ENCODE results near the gene CHD2.

Gene CHD2

DNA sequence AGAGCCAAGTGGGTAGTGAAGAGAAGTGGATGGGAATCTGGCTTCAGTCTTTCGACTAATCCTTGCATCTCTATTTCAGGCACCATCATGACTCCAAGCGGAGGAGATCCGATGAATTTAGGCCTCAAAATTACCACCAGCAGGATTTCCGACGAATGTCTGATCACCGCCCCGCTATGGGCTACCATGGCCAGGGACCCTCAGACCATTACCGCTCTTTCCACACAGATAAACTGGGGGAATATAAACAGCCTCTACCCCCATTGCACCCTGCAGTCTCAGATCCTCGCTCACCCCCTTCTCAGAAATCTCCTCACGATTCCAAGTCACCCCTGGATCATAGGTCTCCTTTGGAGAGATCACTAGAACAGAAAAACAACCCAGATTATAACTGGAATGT is 124.2 kb downstream of the CHD2 start:
- H3K36me3 ChIP-seq (ENCODE audit: control insufficient read depth, low read length): peaks cover 69% of the 10 kb centered on the region
- TF ChIP-seq, protein P1, sequence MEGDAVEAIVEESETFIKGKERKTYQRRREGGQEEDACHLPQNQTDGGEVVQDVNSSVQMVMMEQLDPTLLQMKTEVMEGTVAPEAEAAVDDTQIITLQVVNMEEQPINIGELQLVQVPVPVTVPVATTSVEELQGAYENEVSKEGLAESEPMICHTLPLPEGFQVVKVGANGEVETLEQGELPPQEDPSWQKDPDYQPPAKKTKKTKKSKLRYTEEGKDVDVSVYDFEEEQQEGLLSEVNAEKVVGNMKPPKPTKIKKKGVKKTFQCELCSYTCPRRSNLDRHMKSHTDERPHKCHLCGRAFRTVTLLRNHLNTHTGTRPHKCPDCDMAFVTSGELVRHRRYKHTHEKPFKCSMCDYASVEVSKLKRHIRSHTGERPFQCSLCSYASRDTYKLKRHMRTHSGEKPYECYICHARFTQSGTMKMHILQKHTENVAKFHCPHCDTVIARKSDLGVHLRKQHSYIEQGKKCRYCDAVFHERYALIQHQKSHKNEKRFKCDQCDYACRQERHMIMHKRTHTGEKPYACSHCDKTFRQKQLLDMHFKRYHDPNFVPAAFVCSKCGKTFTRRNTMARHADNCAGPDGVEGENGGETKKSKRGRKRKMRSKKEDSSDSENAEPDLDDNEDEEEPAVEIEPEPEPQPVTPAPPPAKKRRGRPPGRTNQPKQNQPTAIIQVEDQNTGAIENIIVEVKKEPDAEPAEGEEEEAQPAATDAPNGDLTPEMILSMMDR (IDR thresholded peaks at IDR 0.05; ENCODE audit: low read depth, low read length, poor library complexity, severe bottlenecking): no peak
- TF ChIP-seq EZH2phosphoT487 (IDR thresholded peaks at IDR 0.05; ENCODE audit: borderline replicate concordance, low read length): no peak
- H4K20me1 ChIP-seq (ENCODE audit: control insufficient read depth, insufficient read depth, low read depth, low read length): no peaks in the 10 kb centered on the region
- H3F3A ChIP-seq (ENCODE audit: control insufficient read depth, insufficient read depth): no peaks in the 10 kb centered on the region
- no peaks in the 10 kb centered on the region for H3K9me3 ChIP-seq (ENCODE audit: control insufficient read depth, insufficient read depth, low read length)
- no peak overlapping the region for H3K4me2 ChIP-seq (ENCODE audit: low read length)
- H3K27ac ChIP-seq (ENCODE audit: low read depth, low read length): no peak overlapping the region
- H3K9me2 ChIP-seq (replicated peaks; ENCODE audit: control insufficient read depth, low read length): no peaks in the 10 kb centered on the region
- H3K79me2 ChIP-seq (ENCODE audit: control insufficient read depth, low read length): no peaks in the 10 kb centered on the region
- H3K27me3 ChIP-seq (ENCODE audit: control insufficient read depth, low read length): no peaks in the 10 kb centered on the region
- H3K4me1 ChIP-seq (ENCODE audit: control insufficient read depth, low read length): no peaks in the 10 kb centered on the region
- no peak overlapping the region for H3K4me3 ChIP-seq (ENCODE audit: low read length)

- Histone ChIP-seq H3F3A (ENCODE audit: control insufficient read depth, insufficient read depth) (no peaks in the 10 kb centered on the region), H3K36me3 (ENCODE audit: control insufficient read depth, low read length) (peaks cover 65% of the 10 kb centered on the region), H3K27me3 (ENCODE audit: control insufficient read depth, low read length) (no peaks in the 10 kb centered on the region), H3K4me3 (ENCODE audit: low read length) (no peak overlapping the region), H3K4me1 (ENCODE audit: control insufficient read depth, low read length) (no peaks in the 10 kb centered on the region), H4K20me1 (ENCODE audit: control insufficient read depth, insufficient read depth, low read depth, low read length) (no peaks in the 10 kb centered on the region), H3K4me2 (ENCODE audit: low read length) (no peak overlapping the region), H3K79me2 (ENCODE audit: control insufficient read depth, low read length) (no peaks in the 10 kb centered on the region), H3K9me3 (ENCODE audit: control insufficient read depth, insufficient read depth, low read length) (no peaks in the 10 kb centered on the region), H3K27ac (ENCODE audit: low read depth, low read length) (no peak overlapping the region), H3K9me2 (replicated peaks; ENCODE audit: control insufficient read depth, low read length) (no peaks in the 10 kb centered on the region)
- TF ChIP-seq, protein P1 (IDR thresholded peaks at IDR 0.05; ENCODE audit: low read depth, low read length, poor library complexity, severe bottlenecking): no peak
- no peak for TF ChIP-seq EZH2phosphoT487 (IDR thresholded peaks at IDR 0.05; ENCODE audit: borderline replicate concordance, low read length)
These were observed 124.8 kb downstream of the CHD2 start for GRCh38 chr15:93024716-93025624.

DNA sequence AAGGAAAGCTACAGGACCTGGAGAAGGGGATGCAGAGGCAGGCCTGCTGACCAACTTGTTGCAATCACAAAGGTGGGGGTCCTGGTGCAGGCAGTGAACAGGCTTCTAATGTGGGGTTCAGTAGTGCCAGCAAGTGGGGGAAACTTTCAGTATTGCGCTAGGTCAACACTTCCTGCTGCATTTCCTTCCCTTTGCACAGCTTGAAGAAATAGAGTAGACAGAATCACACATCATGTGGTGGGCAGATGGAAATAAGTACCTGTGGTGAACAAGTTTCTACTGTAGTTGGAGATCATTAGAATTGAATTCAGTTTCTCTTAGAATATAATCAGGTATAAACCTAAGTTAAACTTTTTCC is 125.5 kb downstream of the CHD2 start:
- TF ChIP-seq, protein P1 (IDR thresholded peaks at IDR 0.05; ENCODE audit: low read depth, low read length, poor library complexity, severe bottlenecking): no peak
- TF ChIP-seq EZH2phosphoT487 (IDR thresholded peaks at IDR 0.05; ENCODE audit: borderline replicate concordance, low read length): no peak
- Histone ChIP-seq H3K4me2 (ENCODE audit: low read length) (no peak overlapping the region), H3F3A (ENCODE audit: control insufficient read depth, insufficient read depth) (no peaks in the 10 kb centered on the region), H3K4me1 (ENCODE audit: control insufficient read depth, low read length) (no peaks in the 10 kb centered on the region), H3K4me3 (ENCODE audit: low read length) (no peak overlapping the region), H3K9me3 (ENCODE audit: control insufficient read depth, insufficient read depth, low read length) (no peaks in the 10 kb centered on the region), H3K79me2 (ENCODE audit: control insufficient read depth, low read length) (no peaks in the 10 kb centered on the region), H3K36me3 (ENCODE audit: control insufficient read depth, low read length) (peaks cover 59% of the 10 kb centered on the region), H3K27ac (ENCODE audit: low read depth, low read length) (no peak overlapping the region), H4K20me1 (ENCODE audit: control insufficient read depth, insufficient read depth, low read depth, low read length) (no peaks in the 10 kb centered on the region), H3K9me2 (replicated peaks; ENCODE audit: control insufficient read depth, low read length) (no peaks in the 10 kb centered on the region), H3K27me3 (ENCODE audit: control insufficient read depth, low read length) (no peaks in the 10 kb centered on the region)
